Lung (tissue), 12 donors: ENCODE data around the gene HLF. TPM values are rescaled to one million over a fixed set of nuclear protein-coding genes. Genes with fewer than 3 reads are reported as not detected.

Experiments
- ATAC-seq: fragments of 200-7000 bp; cut with Tn5 transposase; one replicate; pipeline ENCODE4 v1.9.1; 2020; ENCODE audit warnings: moderate number of reproducible peaks; ENCODE audit not compliant: insufficient read depth, low FRiP score
- DNase-seq, 3 donors: peaks; one replicate each; pipeline ENCODE4 v3.0.0-alpha.2; 2013 to 2017
- H3K27ac ChIP-seq, 2 donors: one replicate each; pipeline ENCODE4 v1.5.1; 2013; ENCODE audit warnings: mild to moderate bottlenecking in 2 of 2, moderate library complexity in 2 of 2, control low read depth in 1 of 2, inconsistent platforms in 1 of 2, low read depth in 1 of 2, low read length in 1 of 2
- H3K27me3 ChIP-seq, 3 donors: one replicate each; pipeline ENCODE4 v1.5.1; 2013; ENCODE audit warnings: low read length in 2 of 3; ENCODE audit not compliant: control insufficient read depth in 3 of 3, insufficient read depth in 3 of 3
- H3K36me3 ChIP-seq, 4 donors: one replicate each; pipeline ENCODE4 v1.5.1; 2013; ENCODE audit warnings: low read length in 4 of 4, mild to moderate bottlenecking in 1 of 4, moderate library complexity in 1 of 4; ENCODE audit not compliant: control insufficient read depth in 4 of 4, insufficient read depth in 4 of 4
- H3K4me1 ChIP-seq, 5 donors: one replicate each; pipeline ENCODE4 v1.5.1; 2013; ENCODE audit warnings: low read length in 5 of 5, mild to moderate bottlenecking in 2 of 5, moderate library complexity in 1 of 5; ENCODE audit not compliant: control insufficient read depth in 5 of 5, insufficient read depth in 5 of 5
- H3K4me3 ChIP-seq: one replicate; pipeline ENCODE4 v1.5.1; 2013; ENCODE audit warnings: mild to moderate bottlenecking, control low read depth, moderate library complexity
- H3K9ac ChIP-seq, 2 donors: one replicate each; pipeline ENCODE4 v1.5.1; 2013; ENCODE audit warnings: low read length in 2 of 2, control low read depth in 1 of 2; ENCODE audit not compliant: insufficient read depth in 1 of 2
- H3K9me3 ChIP-seq, 4 donors: one replicate each; pipeline ENCODE4 v1.5.1; 2013; ENCODE audit warnings: low read length in 3 of 4, mild to moderate bottlenecking in 1 of 4, moderate library complexity in 1 of 4; ENCODE audit not compliant: control insufficient read depth in 4 of 4, insufficient read depth in 3 of 4
- whole genome bisulfite sequencing, 2 donors: extraction: QIAGEN DNeasy Blood & Tissue Kit; methylation state at CpG; one replicate each; pipeline ENCODE4 v1.1.7; 2013; 5-methylcytosine and 5-hydroxymethylcytosine counted together
- polyA plus RNA-seq, 2 donors: library from polyadenylated mRNA; stranded (reverse); fragments of 200-250 nt; gene quantifications; one replicate each; pipeline ENCODE4 v1.2.1, GENCODE V29; 2013
- total RNA-seq, 2 donors: library from RNA; depleted of rRNA in 1 of 2; stranded (reverse); fragments of >200 nt in 1 of 2; gene quantifications; one replicate each; pipeline ENCODE4 v1.2.1, GENCODE V29; 2014 to 2021
- TF ChIP-seq, protein P1 (sequence below): IDR thresholded peaks from 2 replicates; pipeline ENCODE4 v1.5.1; 2012; ENCODE audit warnings: mild to moderate bottlenecking; ENCODE audit errors: control extremely low read depth, extremely low read depth
- donor health status: control.
- donor health status: control.
- donor health status: Bipolar disorder and iron deficiency.
- donor health status: healthy.
- donor health status: DM: yes; HTN: yes; CAD: no.

The HLF gene
- total and polyA plus RNA-seq, 4 donors = 3.2 to 21.3 (median 7.9) TPM

DNA sequence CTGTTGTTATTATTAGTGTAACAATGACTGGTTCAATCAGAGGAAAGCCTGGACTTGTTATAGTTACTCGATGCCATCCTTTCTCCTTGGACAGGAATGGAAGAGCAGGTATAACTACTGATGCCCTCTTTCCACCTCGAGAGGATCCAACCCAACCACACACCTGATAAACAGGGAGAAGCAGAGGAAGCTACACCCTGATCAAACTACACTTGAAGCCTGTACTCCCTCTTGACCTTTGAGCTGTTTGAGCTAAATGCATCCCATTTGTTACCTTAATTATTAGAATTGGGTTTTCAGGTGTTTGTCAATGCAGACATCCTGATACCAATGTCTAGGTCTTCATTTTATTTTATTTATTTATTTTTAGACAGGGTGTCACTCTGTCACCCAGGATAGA lies 23.7 kb upstream of the HLF start:
- WGBS, 2 donors = 82 to 89% methylated on average over 2 of the region's 2 CpGs
- TF ChIP-seq, protein P1, sequence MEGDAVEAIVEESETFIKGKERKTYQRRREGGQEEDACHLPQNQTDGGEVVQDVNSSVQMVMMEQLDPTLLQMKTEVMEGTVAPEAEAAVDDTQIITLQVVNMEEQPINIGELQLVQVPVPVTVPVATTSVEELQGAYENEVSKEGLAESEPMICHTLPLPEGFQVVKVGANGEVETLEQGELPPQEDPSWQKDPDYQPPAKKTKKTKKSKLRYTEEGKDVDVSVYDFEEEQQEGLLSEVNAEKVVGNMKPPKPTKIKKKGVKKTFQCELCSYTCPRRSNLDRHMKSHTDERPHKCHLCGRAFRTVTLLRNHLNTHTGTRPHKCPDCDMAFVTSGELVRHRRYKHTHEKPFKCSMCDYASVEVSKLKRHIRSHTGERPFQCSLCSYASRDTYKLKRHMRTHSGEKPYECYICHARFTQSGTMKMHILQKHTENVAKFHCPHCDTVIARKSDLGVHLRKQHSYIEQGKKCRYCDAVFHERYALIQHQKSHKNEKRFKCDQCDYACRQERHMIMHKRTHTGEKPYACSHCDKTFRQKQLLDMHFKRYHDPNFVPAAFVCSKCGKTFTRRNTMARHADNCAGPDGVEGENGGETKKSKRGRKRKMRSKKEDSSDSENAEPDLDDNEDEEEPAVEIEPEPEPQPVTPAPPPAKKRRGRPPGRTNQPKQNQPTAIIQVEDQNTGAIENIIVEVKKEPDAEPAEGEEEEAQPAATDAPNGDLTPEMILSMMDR = no peak
- Histone ChIP-seq H3K27ac (no peak overlapping the region), H3K4me1 (peaks cover 0 to 19% (median 3%) of the 10 kb centered on the region in 5 donors), H3K36me3 (no peaks in the 10 kb centered on the region), H3K9me3 (no peaks in the 10 kb centered on the region), H3K9ac (no peak overlapping the region), H3K27me3 (peaks cover 0 to 8% (median 6%) of the 10 kb centered on the region in 3 donors), H3K4me3 (no peak overlapping the region)
- DNase-seq (no peak), ATAC-seq (no peak)

DNA sequence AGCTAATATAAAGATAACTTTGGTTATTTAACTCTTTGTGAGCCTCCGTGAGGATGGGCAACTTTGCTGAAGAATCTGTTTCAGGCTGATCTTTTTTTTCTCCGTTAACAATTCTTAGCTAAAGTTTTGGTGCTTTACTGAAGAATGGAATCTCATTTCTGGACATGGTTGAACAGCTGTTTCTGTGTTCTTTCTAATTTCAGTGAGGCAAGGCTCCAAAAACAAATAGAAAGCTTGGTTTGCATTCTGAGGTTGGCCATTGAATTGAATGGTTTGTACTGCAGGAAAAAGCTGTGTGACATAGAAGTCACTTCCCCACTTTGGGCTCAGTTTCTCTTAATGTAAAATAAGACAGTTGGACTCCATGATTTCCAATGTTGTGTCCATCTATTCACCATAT lies 22.3 kb upstream of the HLF start:
- H3K9ac ChIP-seq = no peak overlapping the region
- WGBS, 2 donors = 92 to 95% methylated on average over 2 of the region's 2 CpGs
- TF ChIP-seq, protein P1 = no peak
- peaks cover 0 to 8% (median 6%) of the 10 kb centered on the region in 3 donors for H3K27me3 ChIP-seq
- no peak for ATAC-seq
- H3K27ac ChIP-seq = no peak overlapping the region
- no peak for DNase-seq
- H3K4me3 ChIP-seq = no peak overlapping the region
- H3K9me3 ChIP-seq = no peaks in the 10 kb centered on the region
- H3K36me3 ChIP-seq = no peaks in the 10 kb centered on the region
- peaks cover 0 to 13% (median 3%) of the 10 kb centered on the region in 5 donors for H3K4me1 ChIP-seq

DNA sequence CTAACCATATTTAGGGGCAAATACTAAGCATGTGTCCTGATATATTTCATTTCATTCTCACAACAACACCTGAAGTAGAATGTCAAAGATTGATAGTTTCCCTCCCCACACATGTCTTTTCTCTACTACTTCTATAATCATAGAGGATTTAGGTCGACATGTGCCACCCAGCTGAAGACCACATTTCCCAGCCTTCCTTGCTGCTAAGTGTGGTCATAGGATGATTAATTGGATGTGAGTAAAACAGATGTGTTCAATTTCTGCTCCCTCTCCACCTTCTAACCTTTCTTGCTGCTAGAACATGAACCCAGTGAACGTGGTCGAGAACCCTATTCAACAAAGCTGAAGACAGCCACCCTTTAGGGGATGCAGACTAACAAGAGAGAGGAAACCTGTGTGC lies 18.8 kb upstream of the HLF start:
- Histone ChIP-seq H3K9ac (no peak overlapping the region), H3K27me3 (peaks cover 0 to 5% (median 2%) of the 10 kb centered on the region in 3 donors), H3K4me1 (no peaks in the 10 kb centered on the region), H3K9me3 (peaks cover 0 to 6% (median 0%) of the 10 kb centered on the region in 4 donors), H3K36me3 (no peaks in the 10 kb centered on the region), H3K4me3 (no peak overlapping the region), H3K27ac (no peak overlapping the region)
- WGBS, 2 donors = 75 to 85% methylated on average over 3 of the region's 3 CpGs
- ATAC-seq (no peak), DNase-seq (no peak)
- TF ChIP-seq, protein P1 = no peak

DNA sequence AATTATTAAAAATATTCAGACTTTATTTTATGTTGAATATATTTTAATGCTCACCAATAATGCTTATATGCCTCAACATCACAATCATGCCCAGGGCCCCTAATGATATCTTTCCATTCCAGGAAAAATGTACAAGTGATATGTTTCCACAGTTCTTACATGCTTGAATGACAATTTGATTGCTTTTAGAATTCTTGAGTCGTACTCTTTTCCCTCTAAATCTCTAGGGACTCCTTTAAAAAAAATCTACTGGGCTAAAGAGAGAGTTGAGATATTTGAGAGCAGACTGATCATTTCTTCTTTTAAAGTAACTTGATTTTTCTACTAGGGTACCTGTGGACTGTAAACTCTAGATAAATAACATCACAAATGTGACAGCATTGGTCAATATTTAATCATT lies 18.2 kb upstream of the HLF start:
- Histone ChIP-seq H3K9me3 (peaks cover 0 to 6% (median 0%) of the 10 kb centered on the region in 4 donors), H3K36me3 (no peaks in the 10 kb centered on the region), H3K27me3 (peaks cover 0 to 5% (median 2%) of the 10 kb centered on the region in 3 donors), H3K27ac (no peak overlapping the region), H3K4me1 (no peaks in the 10 kb centered on the region), H3K9ac (no peak overlapping the region), H3K4me3 (no peak overlapping the region)
- 64 to 86% methylated on average over 1 of the region's 1 CpG for WGBS, 2 donors
- no peak for ATAC-seq
- no peak for DNase-seq
- TF ChIP-seq, protein P1 = no peak
